GM12891 (cell line): ENCODE results near the gene SPPL2A.

ENCODE experiments used
- POLR2A ChIP-seq: IDR thresholded peaks from 2 replicates; pipeline ENCODE4 v1.6.1; 2011; ENCODE audit warnings: low read depth, low read length, control low read depth
- POLR2AphosphoS5 ChIP-seq: IDR thresholded peaks from 2 replicates; pipeline ENCODE4 v1.6.1; 2011; ENCODE audit warnings: low read depth, low read length, control low read depth

- TF ChIP-seq POLR2A, result no peak
- TF ChIP-seq POLR2AphosphoS5, result no peak
Measured at GRCh38 chr15:50697109-50697797, 68.3 kb downstream of the SPPL2A start.
